HAP-1 (cell line): ENCODE measurements around the gene UBE2G2.

Experiments used
- DNase-seq, 2 experiments: peaks; one replicate each; pipeline ENCODE4 v3.0.0-alpha.2; 2016 to 2020; ENCODE audit warnings: low spot score in 2 of 2
- H3K27me3 ChIP-seq: fragments of 250-450 bp; sonication (Bioruptor Pico); 2 replicates; pipeline ENCODE4 v1.5.1; 2020; ENCODE audit warnings: low read depth, mild to moderate bottlenecking, moderate library complexity
- H3K36me3 ChIP-seq: fragments of 250-450 bp; sonication (Bioruptor Pico); replicated peaks from 2 replicates; pipeline ENCODE4 v1.5.1; 2020; ENCODE audit warnings: mild to moderate bottlenecking
- H3K4me1 ChIP-seq: fragments of 250-450 bp; sonication (Bioruptor Pico); 2 replicates; pipeline ENCODE4 v1.5.1; 2020; ENCODE audit warnings: mild to moderate bottlenecking
- H3K4me3 ChIP-seq: fragments of 250-450 bp; sonication (Bioruptor Pico); 2 replicates; pipeline ENCODE4 v1.5.1; 2020; ENCODE audit warnings: mild to moderate bottlenecking, moderate library complexity
- H3K9me3 ChIP-seq: fragments of 250-450 bp; sonication (Bioruptor Pico); 2 replicates; pipeline ENCODE4 v1.5.1; 2020; ENCODE audit warnings: mild to moderate bottlenecking, moderate library complexity
- in situ Hi-C: fragments of 300-500 bp; cut with MboI; formaldehyde crosslinking; loops from 3 replicates; pipeline ENCODE4 v1.14.3; 2020; ENCODE audit warnings: low sequenced_read_pairs, inconsistent platforms, mixed read lengths

Gene UBE2G2

DNA sequence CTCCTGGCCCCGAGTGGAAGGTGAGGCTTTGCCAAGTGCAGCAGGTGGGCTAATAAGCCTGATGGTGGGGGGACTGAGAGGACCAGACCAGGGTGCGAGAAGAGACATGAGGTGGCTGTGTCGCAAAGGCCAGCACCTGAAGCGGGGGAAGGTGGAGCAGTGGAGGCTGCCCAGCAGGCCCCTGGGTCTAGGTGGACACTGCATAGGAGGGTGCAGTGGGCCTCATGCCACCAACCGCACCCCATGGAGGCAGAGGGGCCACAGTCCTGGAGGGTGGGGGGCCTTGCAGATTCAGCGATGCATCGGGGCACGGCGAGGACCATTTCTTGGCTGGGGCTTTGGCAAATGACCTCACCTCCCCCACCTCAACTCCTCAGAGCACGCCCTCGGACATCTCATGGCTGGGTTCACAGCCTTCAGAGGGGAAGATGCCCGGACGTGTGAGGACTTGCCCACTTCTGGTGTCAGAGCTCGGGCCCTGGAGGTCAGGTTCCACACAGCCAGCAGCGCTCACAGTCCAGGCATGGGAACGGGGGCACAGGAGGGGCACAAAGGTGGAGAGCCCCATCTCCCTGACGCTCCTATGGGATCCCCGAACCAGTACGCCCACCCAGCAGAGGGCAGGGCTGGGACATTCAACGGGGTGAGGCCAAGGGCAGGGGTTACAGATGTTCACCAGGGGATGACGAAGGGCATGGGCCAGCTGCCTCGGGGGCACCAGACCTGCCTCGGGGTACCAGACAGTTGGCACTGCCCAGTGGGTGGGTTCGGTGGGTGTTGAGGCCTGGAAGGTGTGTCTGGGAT is 35.4 kb downstream of the UBE2G2 start:
- no peaks in the 10 kb centered on the region for H3K4me1 ChIP-seq
- in situ Hi-C loops, result no loop called here
- no peak for DNase-seq

GRCh38 chr21:44765231-44766013 is 36.2 kb downstream of the UBE2G2 start:
- Histone ChIP-seq H3K27me3 (no peaks in the 10 kb centered on the region), H3K9me3 (no peaks in the 10 kb centered on the region), H3K4me1 (no peaks in the 10 kb centered on the region), H3K4me3 (no peak overlapping the region), H3K36me3 (peaks cover 6% of the 10 kb centered on the region)
- no peak for DNase-seq
- in situ Hi-C loops, result no loop called here

More for the DNA sequence above, 35.4 kb downstream of the UBE2G2 start:
- H3K9me3 ChIP-seq, result no peaks in the 10 kb centered on the region
- H3K4me3 ChIP-seq, result no peak overlapping the region
- H3K36me3 ChIP-seq, result peaks cover 12% of the 10 kb centered on the region
- no peaks in the 10 kb centered on the region for H3K27me3 ChIP-seq

- DNase-seq, result peak in 1 of 2 experiments; percentile 43
- Histone ChIP-seq H3K4me1 (no peaks in the 10 kb centered on the region), H3K27me3 (no peaks in the 10 kb centered on the region), H3K9me3 (no peaks in the 10 kb centered on the region), H3K36me3 (0 out of 2 replicates have a peak, but pooled peaks cover 1% of the 10 kb centered on the region), H3K4me3 (no peak overlapping the region)
- in situ Hi-C loops, result no loop called here
Observed at GRCh38 chr21:44764319-44765230, 37.0 kb downstream of the UBE2G2 start.

- Histone ChIP-seq H3K9me3 (no peaks in the 10 kb centered on the region), H3K36me3 (no peaks in the 10 kb centered on the region), H3K4me1 (no peaks in the 10 kb centered on the region), H3K27me3 (no peaks in the 10 kb centered on the region), H3K4me3 (no peak overlapping the region)
- in situ Hi-C loops, result no loop called here
- DNase-seq, result no peak
Observed at GRCh38 chr21:44763451-44764318, 37.9 kb downstream of the UBE2G2 start.

GRCh38 chr21:44763050-44763378 is 38.6 kb downstream of the UBE2G2 start:
- DNase-seq, result no peak
- Histone ChIP-seq H3K4me1 (no peaks in the 10 kb centered on the region), H3K27me3 (no peaks in the 10 kb centered on the region), H3K9me3 (no peaks in the 10 kb centered on the region), H3K36me3 (no peaks in the 10 kb centered on the region), H3K4me3 (no peak overlapping the region)
- in situ Hi-C loops, result no loop called here

DNA sequence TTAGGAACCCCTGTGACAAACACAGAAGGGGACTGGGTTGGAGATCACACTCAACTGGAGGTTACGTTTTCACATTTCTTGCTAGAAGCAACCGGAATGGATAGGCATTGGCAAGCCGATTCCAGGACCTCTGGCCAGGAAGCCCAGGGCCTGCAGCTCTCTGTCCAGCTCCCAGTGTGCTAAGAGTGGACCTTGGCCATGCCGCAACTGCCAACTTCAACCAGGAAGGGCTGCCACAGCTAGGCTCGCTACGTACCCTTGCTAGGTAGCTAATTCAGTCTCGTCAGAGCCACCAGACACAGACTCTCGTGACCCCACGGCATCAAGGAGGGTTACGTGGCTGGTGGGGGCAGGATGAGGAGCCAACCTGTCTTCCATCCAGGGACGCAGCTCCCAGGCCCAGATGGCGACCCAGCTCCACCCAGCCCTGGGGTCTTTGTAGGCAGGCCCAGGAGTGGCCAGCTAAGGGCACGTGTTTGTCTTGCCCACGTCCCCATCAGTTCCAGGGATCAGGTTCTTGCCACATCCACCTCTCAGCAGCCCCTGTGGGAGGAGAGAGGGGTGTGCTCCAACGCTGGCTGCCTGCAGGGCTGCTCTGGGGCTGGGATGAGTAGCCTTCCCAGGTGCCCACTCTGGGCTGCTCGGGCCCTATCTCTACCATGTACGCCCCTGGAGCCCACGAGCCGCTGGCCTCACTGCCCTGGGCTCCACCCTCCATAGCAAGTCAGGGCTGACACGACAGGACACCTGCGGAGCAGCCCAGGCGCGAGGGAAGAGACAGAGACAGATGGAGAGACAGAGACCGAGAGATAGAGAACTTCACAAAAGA is 39.2 kb downstream of the UBE2G2 start:
- no peaks in the 10 kb centered on the region for H3K4me1 ChIP-seq
- no peak for DNase-seq
- H3K4me3 ChIP-seq, result no peak overlapping the region
- H3K36me3 ChIP-seq, result no peaks in the 10 kb centered on the region
- in situ Hi-C loops, result no loop called here
- H3K9me3 ChIP-seq, result no peaks in the 10 kb centered on the region
- no peaks in the 10 kb centered on the region for H3K27me3 ChIP-seq

- H3K4me1 ChIP-seq, result no peaks in the 10 kb centered on the region
- in situ Hi-C loops, result no loop called here
- no peak overlapping the region for H3K4me3 ChIP-seq
- H3K9me3 ChIP-seq, result no peaks in the 10 kb centered on the region
- no peaks in the 10 kb centered on the region for H3K27me3 ChIP-seq
- no peak for DNase-seq
- H3K36me3 ChIP-seq, result no peaks in the 10 kb centered on the region
Observed at GRCh38 chr21:44761747-44762208, 39.8 kb downstream of the UBE2G2 start.

- Histone ChIP-seq H3K36me3 (no peaks in the 10 kb centered on the region), H3K9me3 (no peaks in the 10 kb centered on the region), H3K27me3 (no peaks in the 10 kb centered on the region), H3K4me3 (no peak overlapping the region), H3K4me1 (no peaks in the 10 kb centered on the region)
- DNase-seq, result peak in 1 of 2 experiments; percentile 52
- in situ Hi-C loops, result no loop called here
Observed at GRCh38 chr21:44761011-44761729, 40.5 kb downstream of the UBE2G2 start.

- Histone ChIP-seq H3K4me1 (no peaks in the 10 kb centered on the region), H3K4me3 (no peak overlapping the region), H3K36me3 (no peaks in the 10 kb centered on the region), H3K9me3 (no peaks in the 10 kb centered on the region), H3K27me3 (no peaks in the 10 kb centered on the region)
- DNase-seq, result no peak
- in situ Hi-C loops, result no loop called here
Observed at GRCh38 chr21:44760376-44760775, 41.2 kb downstream of the UBE2G2 start.

- no peaks in the 10 kb centered on the region for H3K27me3 ChIP-seq
- in situ Hi-C loops, result no loop called here
- no peak overlapping the region for H3K4me3 ChIP-seq
- H3K9me3 ChIP-seq, result no peaks in the 10 kb centered on the region
- H3K4me1 ChIP-seq, result no peaks in the 10 kb centered on the region
- no peaks in the 10 kb centered on the region for H3K36me3 ChIP-seq
- DNase-seq, result no peak
Observed at GRCh38 chr21:44759628-44760285, 41.9 kb downstream of the UBE2G2 start.

DNA sequence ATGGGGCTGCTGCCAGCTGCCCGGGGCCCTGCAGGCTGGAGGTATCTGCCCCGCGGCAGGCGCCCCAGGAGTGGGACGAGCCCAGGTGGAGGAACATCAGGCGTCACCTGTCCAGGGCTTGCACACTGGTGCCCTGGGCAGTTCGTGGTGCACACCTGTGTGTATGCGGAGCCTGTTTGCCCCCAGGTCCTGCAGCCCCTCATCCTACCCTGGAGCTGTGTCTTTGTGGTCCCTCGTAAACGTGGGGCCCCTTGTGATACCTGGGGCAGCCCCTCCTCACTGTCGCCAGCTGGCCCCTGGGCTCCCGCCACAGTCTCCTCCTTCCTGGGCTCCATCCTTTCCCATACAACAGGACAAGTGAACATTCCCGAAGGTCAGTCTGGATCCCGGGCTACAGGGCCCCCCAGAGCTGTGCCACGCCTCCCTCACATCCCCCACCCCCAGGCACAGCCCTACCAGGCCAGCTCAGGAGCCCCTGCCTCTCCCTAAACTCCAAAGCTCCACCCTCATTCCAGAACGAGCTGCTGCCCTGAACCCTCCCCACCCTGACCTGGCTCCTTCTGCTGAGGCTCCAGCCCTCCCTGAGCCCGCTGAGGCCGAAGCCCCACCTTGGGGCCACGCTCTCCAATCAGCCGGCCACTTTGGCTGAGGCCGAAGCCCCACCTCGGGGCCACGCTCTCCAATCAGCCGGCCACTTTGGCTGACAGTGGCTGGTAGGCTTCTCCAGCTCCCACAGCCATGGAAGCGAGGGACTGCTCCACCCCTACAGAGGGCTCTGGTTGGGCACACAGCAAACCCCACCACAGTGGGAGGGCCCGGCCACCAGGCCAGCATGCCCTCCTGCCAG is 42.6 kb downstream of the UBE2G2 start:
- Histone ChIP-seq H3K27me3 (no peaks in the 10 kb centered on the region), H3K9me3 (no peaks in the 10 kb centered on the region), H3K4me1 (no peaks in the 10 kb centered on the region), H3K36me3 (no peaks in the 10 kb centered on the region), H3K4me3 (no peak overlapping the region)
- no peak for DNase-seq
- in situ Hi-C loops, result no loop called here
